Neural cell (in vitro differentiated cells): Measurements from ENCODE around the gene THADA. TPM values are rescaled to one million over a fixed set of nuclear protein-coding genes. Genes with fewer than 3 reads are reported as not detected.

Experiments used
- H2AFZ ChIP-seq: fragments of 200-600, 300-800 bp; sonication (generic), shearing (Covaris generic); 2 replicates; pipeline ENCODE4 v1.6.0; 2014; ENCODE audit warnings: low read depth, mild to moderate bottlenecking, antibody characterized with exemption, low read length, moderate library complexity
- H3F3A ChIP-seq: fragments of 200-600 bp; shearing (Covaris generic); 2 replicates; pipeline ENCODE4 v1.6.1; 2016; ENCODE audit warnings: mild to moderate bottlenecking, moderate library complexity, mixed read lengths, antibody characterized with exemption, low read length; ENCODE audit not compliant: insufficient read depth, poor library complexity, severe bottlenecking
- H3K27ac ChIP-seq: fragments of 200-600, 300-800 bp; sonication (generic), shearing (Covaris generic); 2 replicates; pipeline ENCODE4 v1.5.1; 2014; ENCODE audit warnings: mild to moderate bottlenecking, low read length, moderate library complexity
- H3K27me3 ChIP-seq: fragments of 300-800, 200-600 bp; sonication (generic), shearing (Covaris generic); 2 replicates; pipeline ENCODE4 v1.6.0; 2014; ENCODE audit warnings: mild to moderate bottlenecking, low read depth, low read length, moderate library complexity; ENCODE audit not compliant: insufficient read depth
- H3K36me3 ChIP-seq: fragments of 300-800, 200-600 bp; sonication (generic), shearing (Covaris generic); 2 replicates; pipeline ENCODE4 v1.5.1; 2014; ENCODE audit warnings: mild to moderate bottlenecking, antibody characterized with exemption, low read length, moderate library complexity; ENCODE audit not compliant: insufficient read depth
- H3K4me2 ChIP-seq: fragments of 300-800, 200-600 bp; sonication (generic), shearing (Covaris generic); 2 replicates; pipeline ENCODE4 v1.6.0; 2014; ENCODE audit warnings: mild to moderate bottlenecking, low read length
- H3K4me3 ChIP-seq: fragments of 300-800, 200-600 bp; sonication (generic), shearing (Covaris generic); 2 replicates; pipeline ENCODE4 v1.5.1; 2014; ENCODE audit warnings: mild to moderate bottlenecking, low read length, moderate library complexity
- H3K79me2 ChIP-seq: fragments of 200-600 bp; shearing (Covaris generic); replicated peaks from 2 replicates; pipeline ENCODE4 v1.6.0; 2014; ENCODE audit warnings: mild to moderate bottlenecking, low read length, moderate library complexity; ENCODE audit not compliant: insufficient read depth
- H3K9ac ChIP-seq: fragments of 300-800, 200-600 bp; sonication (generic), shearing (Covaris generic); 2 replicates; pipeline ENCODE4 v1.6.1; 2016; ENCODE audit warnings: mild to moderate bottlenecking, low read length, mixed read lengths
- H3K9me2 ChIP-seq: fragments of 200-600 bp; shearing (Covaris generic); 2 replicates; pipeline ENCODE4 v1.6.1; 2016; ENCODE audit warnings: mild to moderate bottlenecking, low read length, mixed read lengths; ENCODE audit not compliant: insufficient read depth
- H3K9me3 ChIP-seq: fragments of 200-600, 300-800 bp; sonication (generic), shearing (Covaris generic); 2 replicates; pipeline ENCODE4 v1.6.1; 2016; ENCODE audit warnings: mild to moderate bottlenecking, mixed run types, low read length, moderate library complexity, mixed read lengths
- H4K20me1 ChIP-seq: fragments of 200-600 bp; shearing (Covaris generic); 2 replicates; pipeline ENCODE4 v1.6.1; 2016; ENCODE audit warnings: mild to moderate bottlenecking, mixed run types; ENCODE audit not compliant: insufficient read depth
- CTCF ChIP-seq: fragments of 450-650 bp; IDR thresholded peaks from 2 replicates; pipeline ENCODE4 v1.5.1; 2014; ENCODE audit warnings: antibody characterized with exemption, mild to moderate bottlenecking, moderate library complexity; ENCODE audit not compliant: poor library complexity, severe bottlenecking
- EP300 ChIP-seq: fragments of 450-650 bp; conservative IDR thresholded peaks from 2 replicates; pipeline ENCODE4 v1.6.1; 2014; ENCODE audit warnings: antibody characterized with exemption, mild to moderate bottlenecking, moderate library complexity; ENCODE audit not compliant: poor library complexity, severe bottlenecking
- EZH2 ChIP-seq: fragments of 200-600, 300-800 bp; shearing (Covaris generic), sonication (generic); IDR thresholded peaks from 2 replicates; pipeline ENCODE4 v1.6.1; 2014; ENCODE audit warnings: antibody characterized with exemption, low read length, borderline replicate concordance, mild to moderate bottlenecking; ENCODE audit not compliant: insufficient read depth, poor library complexity, severe bottlenecking
- MXI1 ChIP-seq: fragments of 450-650 bp; conservative IDR thresholded peaks from 2 replicates; pipeline ENCODE4 v1.6.1; 2014; ENCODE audit warnings: antibody characterized with exemption, mild to moderate bottlenecking; ENCODE audit not compliant: poor library complexity, severe bottlenecking
- POLR2AphosphoS5 ChIP-seq: IDR thresholded peaks from 2 replicates; pipeline ENCODE4 v1.6.1; 2012
- RAD21 ChIP-seq: fragments of 450-650 bp; conservative IDR thresholded peaks from 2 replicates; pipeline ENCODE4 v1.6.1; 2014; ENCODE audit warnings: antibody characterized with exemption, mild to moderate bottlenecking, moderate library complexity
- REST ChIP-seq: IDR thresholded peaks from 2 replicates; pipeline ENCODE4 v1.6.1; 2012; ENCODE audit warnings: borderline replicate concordance
- SMC3 ChIP-seq: fragments of 450-650 bp; conservative IDR thresholded peaks from 2 replicates; pipeline ENCODE4 v1.6.1; 2014; ENCODE audit warnings: antibody characterized with exemption, mild to moderate bottlenecking, moderate library complexity; ENCODE audit not compliant: poor library complexity
- TAF1 ChIP-seq: IDR thresholded peaks from 2 replicates; pipeline ENCODE4 v1.6.1; 2012; ENCODE audit warnings: low read depth
- polyA plus RNA-seq: library from polyadenylated mRNA; depleted of rRNA; stranded (reverse); fragments of >200 nt; gene quantifications from 2 replicates; pipeline ENCODE4 v1.2.3, GENCODE V29; 2014

Gene THADA
- polyA plus RNA-seq, 1 donor from 2014 or later: 8.5 TPM

- Histone ChIP-seq H3K27me3 (no peaks in the 10 kb centered on the region), H3K9me2 (no peaks in the 10 kb centered on the region), H3F3A (no peaks in the 10 kb centered on the region), H3K27ac (no peak overlapping the region), H3K4me2 (no peak overlapping the region), H3K4me3 (no peak overlapping the region), H3K9ac (no peak overlapping the region), H3K79me2 (no peaks in the 10 kb centered on the region), H3K9me3 (no peaks in the 10 kb centered on the region), H3K36me3 (peaks cover 4% of the 10 kb centered on the region), H4K20me1 (no peaks in the 10 kb centered on the region), H2AFZ (no peak overlapping the region)
- TF ChIP-seq POLR2AphosphoS5: no peak
- TF ChIP-seq CTCF: peak; percentile 75
- TF ChIP-seq SMC3: peak; percentile 78
- TF ChIP-seq RAD21: peak; percentile 63
Observed at GRCh38 chr2:43576981-43577892, 18.6 kb downstream of the THADA start.

- Histone ChIP-seq H3K27me3 (no peaks in the 10 kb centered on the region), H3F3A (no peaks in the 10 kb centered on the region), H3K9ac (no peak overlapping the region), H4K20me1 (no peaks in the 10 kb centered on the region), H2AFZ (no peak overlapping the region), H3K4me3 (no peak overlapping the region), H3K9me2 (no peaks in the 10 kb centered on the region), H3K27ac (no peak overlapping the region), H3K36me3 (peaks cover 4% of the 10 kb centered on the region), H3K9me3 (no peaks in the 10 kb centered on the region), H3K79me2 (no peaks in the 10 kb centered on the region), H3K4me2 (no peak overlapping the region)
- no peak for TF ChIP-seq SMC3
- TF ChIP-seq CTCF: no peak
- TF ChIP-seq TAF1: no peak
- no peak for TF ChIP-seq EZH2
- TF ChIP-seq POLR2AphosphoS5: no peak
- TF ChIP-seq MXI1: no peak
- no peak for TF ChIP-seq RAD21
- no peak for TF ChIP-seq EP300
- TF ChIP-seq REST: no peak
Observed at GRCh38 chr2:43572244-43572643, 23.6 kb downstream of the THADA start.
